HCT116 (cell line): ENCODE data around the gene POU5F1.
"Not testable (repeated sequence)": the region's sequence is repeated elsewhere in the genome, so short reads cannot be mapped to it uniquely, and the experiment has no call there.

Experiments used
- CTCF ChIP-seq, 3 experiments: fragments of 200-600 bp in 1 of 3; sonication (generic) in 1 of 3; IDR thresholded peaks in 2 of 3; conservative IDR thresholded peaks in 1 of 3; 2 replicates each; pipeline ENCODE4 v1.5.1; 2012 to 2017; ENCODE audit warnings: low read depth in 2 of 3, low read length in 2 of 3, antibody characterized with exemption in 1 of 3, borderline replicate concordance in 1 of 3, control low read depth in 1 of 3, mild to moderate bottlenecking in 1 of 3, mixed read lengths in 1 of 3, mixed run types in 1 of 3, moderate library complexity in 1 of 3; ENCODE audit not compliant: insufficient read depth in 1 of 3
- EZH2 ChIP-seq: fragments of 200-600 bp; sonication (generic); IDR thresholded peaks from 2 replicates; pipeline ENCODE4 v1.6.1; 2017; ENCODE audit warnings: antibody characterized with exemption, mixed run types
- FOSL1 ChIP-seq: IDR thresholded peaks from 2 replicates; pipeline ENCODE4 v1.6.1; 2012; ENCODE audit warnings: low read depth
- JUND ChIP-seq: IDR thresholded peaks from 2 replicates; pipeline ENCODE4 v1.6.1; 2012
- POLR2A ChIP-seq: IDR thresholded peaks from 2 replicates; pipeline ENCODE4 v1.7.0; 2011; ENCODE audit warnings: borderline replicate concordance; ENCODE audit not compliant: insufficient read depth, insufficient read length; ENCODE audit errors: extremely low read depth
- POLR2AphosphoS5 ChIP-seq: IDR thresholded peaks from 2 replicates; pipeline ENCODE4 v1.6.1; 2011; ENCODE audit warnings: mild to moderate bottlenecking, low read depth, low read length, moderate library complexity
- REST ChIP-seq: IDR thresholded peaks from 2 replicates; pipeline ENCODE4 v1.6.1; 2012; ENCODE audit warnings: low read depth
- TCF7L2 ChIP-seq: IDR thresholded peaks from 2 replicates; pipeline ENCODE4 v1.7.0; 2011; ENCODE audit warnings: borderline replicate concordance, inconsistent platforms; ENCODE audit not compliant: insufficient read depth, insufficient read length; ENCODE audit errors: extremely low read depth
- ZBTB33 ChIP-seq: IDR thresholded peaks from 2 replicates; pipeline ENCODE4 v1.6.1; 2011; ENCODE audit warnings: mild to moderate bottlenecking, low read length, moderate library complexity; ENCODE audit not compliant: insufficient replicate concordance; ENCODE audit errors: extremely low read depth

GRCh38 chr6:31215216-31215615 is 44.7 kb upstream of the POU5F1 start:
- not testable (repeated sequence) for TF ChIP-seq FOSL1; REST; CTCF (IDR thresholded peaks at IDR 0.05 in 2 of 3, conservative IDR thresholded peaks at IDR 0.05 in 1 of 3; ENCODE audit: borderline replicate concordance in 1 of 3, insufficient read depth in 1 of 3, low read depth in 2 of 3, low read length in 2 of 3); POLR2A; EZH2; JUND; ZBTB33; TCF7L2; POLR2AphosphoS5
